Smooth muscle cell (in vitro differentiated cells): Measurements from ENCODE around the gene AUTS2. TPM values are rescaled to one million over a fixed set of nuclear protein-coding genes. Genes with fewer than 3 reads are reported as not detected.
A peak's percentile ranks its signal among the peaks of the same experiment; 100 is the strongest.

Source experiments
- DNase-seq: peaks from one replicate; lab custom pipeline; 2025; ENCODE audit not compliant: unreplicated experiment; lab: John Stamatoyannopoulos, UW
- H2AFZ ChIP-seq: fragments of 200-600 bp; sonication (generic); 2 replicates; pipeline ENCODE4 v1.6.0; 2016; ENCODE audit warnings: antibody characterized with exemption, low read depth, mild to moderate bottlenecking
- H3F3A ChIP-seq: fragments of 200-600 bp; sonication (generic); 2 replicates; pipeline ENCODE4 v1.6.0; 2017; ENCODE audit warnings: antibody characterized with exemption, low read depth
- H3K27ac ChIP-seq: fragments of 200-600 bp; sonication (generic); 2 replicates; pipeline ENCODE4 v1.5.1; 2016; ENCODE audit warnings: low read depth, mild to moderate bottlenecking
- H3K27me3 ChIP-seq: fragments of 200-600 bp; sonication (generic); 2 replicates; pipeline ENCODE4 v1.6.1; 2016; ENCODE audit warnings: low read depth, mild to moderate bottlenecking
- H3K36me3 ChIP-seq: fragments of 200-600 bp; sonication (generic); 2 replicates; pipeline ENCODE4 v1.5.1; 2016; ENCODE audit warnings: low read depth
- H3K4me1 ChIP-seq: fragments of 200-600 bp; sonication (generic); 2 replicates; pipeline ENCODE4 v1.5.1; 2016; ENCODE audit warnings: low read depth
- H3K4me2 ChIP-seq: fragments of 200-600 bp; sonication (generic); 2 replicates; pipeline ENCODE4 v1.6.0; 2016; ENCODE audit warnings: mild to moderate bottlenecking
- H3K4me3 ChIP-seq: fragments of 200-600 bp; sonication (generic); 2 replicates; pipeline ENCODE4 v1.5.1; 2016; ENCODE audit warnings: mild to moderate bottlenecking
- H3K79me2 ChIP-seq: fragments of 200-600 bp; sonication (generic); 2 replicates; pipeline ENCODE4 v1.6.0; 2016; ENCODE audit warnings: low read depth, mild to moderate bottlenecking
- H3K9ac ChIP-seq: fragments of 200-600 bp; sonication (generic); 2 replicates; pipeline ENCODE4 v1.6.0; 2016; ENCODE audit warnings: low read depth
- H3K9me3 ChIP-seq: fragments of 200-600 bp; sonication (generic); replicated peaks from 2 replicates; pipeline ENCODE4 v1.5.1; 2016; ENCODE audit warnings: low read depth
- H4K20me1 ChIP-seq: fragments of 200-600 bp; sonication (generic); 2 replicates; pipeline ENCODE4 v1.6.0; 2016; ENCODE audit warnings: low read depth
- WGBS: methylation state at CpG from one replicate; pipeline ENCODE4 v1.1.7; 2016; ENCODE audit warnings: low lambda C conversion rate; 5-methylcytosine and 5-hydroxymethylcytosine counted together
- polyA plus RNA-seq: library from polyadenylated mRNA; unstranded; fragments of >200 nt; fragmentation: Nextera tagmentation; extraction: Ambion mirVana; gene quantifications from 2 replicates; pipeline ENCODE4 v1.2.1, GENCODE V29; 2016
- total RNA-seq: library from RNA; depleted of rRNA; stranded (reverse); fragments of >200 nt; gene quantifications from 2 replicates; pipeline ENCODE4 v1.2.3, GENCODE V29; 2014
- TF ChIP-seq, protein P1 (sequence below): fragments of 200-600 bp; sonication (generic); IDR thresholded peaks from 2 replicates; pipeline ENCODE4 v1.5.1; 2017; ENCODE audit warnings: borderline replicate concordance, mild to moderate bottlenecking, antibody characterized with exemption; ENCODE audit not compliant: insufficient read depth, poor library complexity, severe bottlenecking

AUTS2 gene
- total and polyA plus RNA-seq, 2 experiments from 2014 or later, result 6.5 to 8.6 TPM

DNA sequence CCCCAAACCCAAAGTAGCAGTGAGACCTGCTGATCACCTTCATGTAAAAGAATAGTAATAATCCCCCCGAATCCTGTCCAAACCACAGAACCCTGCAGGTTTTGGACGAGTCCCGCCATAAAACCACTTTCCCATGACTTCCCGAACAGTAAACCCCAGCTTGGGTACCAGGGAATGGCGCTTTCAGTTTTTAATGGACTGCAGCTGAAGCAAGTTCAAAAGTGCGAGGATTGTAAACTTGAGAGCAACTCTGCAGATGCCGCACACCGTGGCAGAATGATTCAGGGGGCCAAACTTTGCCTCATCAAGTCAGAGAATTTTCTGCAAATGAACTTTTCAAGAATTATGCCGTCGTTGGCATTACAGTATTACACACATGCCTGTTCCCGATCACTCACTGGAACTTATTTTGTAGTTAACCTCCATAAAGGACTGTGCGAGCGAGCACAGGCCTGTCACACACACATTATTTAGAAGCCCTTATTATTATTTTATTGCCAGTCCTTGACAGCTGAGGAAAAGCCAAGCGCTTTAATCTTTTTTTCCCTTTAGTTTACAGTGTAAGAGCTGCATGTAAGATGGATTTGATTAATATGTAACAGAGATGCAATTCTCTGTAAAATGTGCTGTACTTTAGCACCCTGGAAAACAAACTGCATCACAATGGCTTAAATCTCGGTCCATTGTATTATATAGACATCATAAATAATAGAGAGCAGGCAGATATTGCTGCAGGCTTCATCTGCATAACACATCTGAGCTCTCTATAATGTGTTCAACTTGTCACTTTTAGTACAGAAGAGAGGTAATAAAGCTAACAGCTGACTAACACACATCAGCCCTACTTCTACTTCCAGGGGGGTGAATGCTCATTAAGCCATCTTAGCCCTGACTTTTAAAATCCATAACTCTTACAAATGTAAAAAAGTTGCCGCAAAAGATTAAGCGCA, 1040.2 kb downstream of the AUTS2 start:
- Histone ChIP-seq H3K27me3 (no peaks in the 10 kb centered on the region), H3K27ac (no peak overlapping the region), H4K20me1 (no peaks in the 10 kb centered on the region), H3K9ac (no peak overlapping the region), H3K36me3 (no peaks in the 10 kb centered on the region), H3K4me2 (no peak overlapping the region), H3K79me2 (no peaks in the 10 kb centered on the region), H3F3A (no peaks in the 10 kb centered on the region), H3K4me1 (peaks cover 6% of the 10 kb centered on the region), H2AFZ (no peak overlapping the region), H3K9me3 (no peaks in the 10 kb centered on the region), H3K4me3 (no peak overlapping the region)
- 81% methylated on average over 17 of the region's 17 CpGs for WGBS
- TF ChIP-seq, protein P1, sequence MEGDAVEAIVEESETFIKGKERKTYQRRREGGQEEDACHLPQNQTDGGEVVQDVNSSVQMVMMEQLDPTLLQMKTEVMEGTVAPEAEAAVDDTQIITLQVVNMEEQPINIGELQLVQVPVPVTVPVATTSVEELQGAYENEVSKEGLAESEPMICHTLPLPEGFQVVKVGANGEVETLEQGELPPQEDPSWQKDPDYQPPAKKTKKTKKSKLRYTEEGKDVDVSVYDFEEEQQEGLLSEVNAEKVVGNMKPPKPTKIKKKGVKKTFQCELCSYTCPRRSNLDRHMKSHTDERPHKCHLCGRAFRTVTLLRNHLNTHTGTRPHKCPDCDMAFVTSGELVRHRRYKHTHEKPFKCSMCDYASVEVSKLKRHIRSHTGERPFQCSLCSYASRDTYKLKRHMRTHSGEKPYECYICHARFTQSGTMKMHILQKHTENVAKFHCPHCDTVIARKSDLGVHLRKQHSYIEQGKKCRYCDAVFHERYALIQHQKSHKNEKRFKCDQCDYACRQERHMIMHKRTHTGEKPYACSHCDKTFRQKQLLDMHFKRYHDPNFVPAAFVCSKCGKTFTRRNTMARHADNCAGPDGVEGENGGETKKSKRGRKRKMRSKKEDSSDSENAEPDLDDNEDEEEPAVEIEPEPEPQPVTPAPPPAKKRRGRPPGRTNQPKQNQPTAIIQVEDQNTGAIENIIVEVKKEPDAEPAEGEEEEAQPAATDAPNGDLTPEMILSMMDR, result no peak
- DNase-seq, result no peak

DNA sequence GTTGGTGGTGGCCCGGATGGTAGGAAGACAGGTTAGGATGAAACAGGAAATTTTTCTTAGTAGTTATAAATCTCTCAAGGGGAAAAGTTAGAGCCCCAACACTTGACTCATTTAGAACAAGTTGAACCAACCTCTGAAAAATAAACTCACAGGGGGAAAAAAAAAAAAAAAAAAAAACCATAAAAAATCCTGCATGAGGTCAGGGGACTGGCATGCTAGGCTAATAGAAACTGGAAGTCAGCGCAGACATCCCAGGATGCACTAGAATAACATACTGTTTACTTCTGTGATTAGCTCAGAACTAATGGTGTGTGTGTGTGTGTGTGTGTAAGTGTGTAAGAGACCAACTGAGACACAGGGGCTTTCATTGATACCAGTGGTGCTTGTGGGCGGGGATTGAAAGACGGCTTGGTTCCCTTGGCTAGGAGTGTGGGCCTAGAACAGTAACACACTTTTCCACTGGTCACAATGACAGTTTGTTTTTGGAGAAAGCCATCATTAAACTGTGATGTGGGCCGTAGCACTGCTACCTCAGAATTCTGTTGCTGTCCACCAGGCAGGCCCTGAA, 1042.1 kb downstream of the AUTS2 start:
- TF ChIP-seq, protein P1, result no peak
- H3K4me2 ChIP-seq, result peak overlapping the region; percentile 29
- no peak overlapping the region for H3K4me3 ChIP-seq
- H3K27ac ChIP-seq, result peak overlapping the region; percentile 60
- no peak for DNase-seq
- no peaks in the 10 kb centered on the region for H3F3A ChIP-seq
- no peak overlapping the region for H2AFZ ChIP-seq
- no peaks in the 10 kb centered on the region for H4K20me1 ChIP-seq
- no peak overlapping the region for H3K9ac ChIP-seq
- H3K27me3 ChIP-seq, result no peaks in the 10 kb centered on the region
- no peaks in the 10 kb centered on the region for H3K9me3 ChIP-seq
- H3K4me1 ChIP-seq, result peaks cover 6% of the 10 kb centered on the region
- H3K79me2 ChIP-seq, result no peaks in the 10 kb centered on the region
- H3K36me3 ChIP-seq, result no peaks in the 10 kb centered on the region
- 67% methylated on average over 5 of the region's 5 CpGs for WGBS

DNA sequence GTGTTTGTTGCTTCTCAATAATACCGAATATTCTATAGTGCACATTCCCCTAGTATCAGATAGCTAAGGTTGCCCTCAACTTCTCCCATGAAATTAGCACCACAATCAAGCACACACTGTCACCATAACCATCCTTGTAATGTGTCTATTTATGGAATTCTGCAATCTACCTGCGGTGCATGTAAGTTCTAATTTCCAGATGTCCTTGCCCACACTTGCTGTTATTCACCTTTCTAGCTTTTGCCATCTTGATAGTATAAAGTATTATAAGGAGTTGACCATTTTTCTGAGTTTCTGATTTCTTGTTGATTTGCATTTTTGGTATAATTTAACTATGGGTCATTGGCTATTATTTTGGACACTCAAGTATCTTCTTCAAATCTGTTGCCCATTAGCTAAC, 1043.6 kb downstream of the AUTS2 start:
- WGBS, result 93% methylated on average over 2 of the region's 2 CpGs
- TF ChIP-seq, protein P1, result no peak
- Histone ChIP-seq H4K20me1 (no peaks in the 10 kb centered on the region), H3K4me2 (no peak overlapping the region), H2AFZ (no peak overlapping the region), H3K4me1 (peaks cover 6% of the 10 kb centered on the region), H3K27ac (no peak overlapping the region), H3K4me3 (no peak overlapping the region), H3K27me3 (no peaks in the 10 kb centered on the region), H3F3A (no peaks in the 10 kb centered on the region), H3K79me2 (no peaks in the 10 kb centered on the region), H3K9me3 (no peaks in the 10 kb centered on the region), H3K36me3 (no peaks in the 10 kb centered on the region), H3K9ac (no peak overlapping the region)
- no peak for DNase-seq
